Hepatocyte (in vitro differentiated cells): Measurements from ENCODE around the gene B4GALNT4.

ENCODE experiments used
- CTCF ChIP-seq: fragments of 200-600 bp; sonication (generic); IDR thresholded peaks from 2 replicates; pipeline ENCODE4 v1.5.1; 2016; ENCODE audit warnings: antibody characterized with exemption, mild to moderate bottlenecking; ENCODE audit not compliant: poor library complexity
- EZH2 ChIP-seq: fragments of 200-600 bp; sonication (generic); IDR thresholded peaks from 2 replicates; pipeline ENCODE4 v1.6.1; 2016; ENCODE audit warnings: antibody characterized with exemption, mild to moderate bottlenecking, borderline replicate concordance
- EZH2phosphoT487 ChIP-seq: fragments of 200-600 bp; sonication (generic); IDR thresholded peaks from one replicate; pipeline ENCODE4 v1.6.1; 2018; ENCODE audit warnings: antibody characterized with exemption, mild to moderate bottlenecking, low read depth, moderate library complexity; ENCODE audit not compliant: unreplicated experiment, severe bottlenecking

- no peak for TF ChIP-seq CTCF
- no peak for TF ChIP-seq EZH2
- TF ChIP-seq EZH2phosphoT487, result no peak
Observed at GRCh38 chr11:367956-368413, 1.3 kb upstream of the B4GALNT4 start.
